Measurements from ENCODE around the gene PAPOLG. TPM values are rescaled to one million over a fixed set of nuclear protein-coding genes. Genes with fewer than 3 reads are reported as not detected.

Gene PAPOLG
- total and polyA plus RNA-seq, 2 of the 13 experiments (the other 11 are each of a cell fraction or from before 2014, with no cell fraction given): 10.1 to 10.4 TPM

- CTCF ChIA-PET (ENCODE audit: low intra/inter-chr PET ratio, low total read pairs): interaction anchor here (1.8 kb wide), 1 partner anchor 206 kb away, joined by 15 read pairs; no protein-coding TSS in a partner anchor
Observed at GRCh38 chr2:60793169-60793568, 37.1 kb downstream of the PAPOLG start.

GRCh38 chr2:60794271-60794863 is 38.3 kb downstream of the PAPOLG start:
- CTCF ChIA-PET (ENCODE audit: low intra/inter-chr PET ratio, low total read pairs): interaction anchor here (1.8 kb wide), 1 partner anchor 205 kb away, joined by 15 read pairs; no protein-coding TSS in a partner anchor
- Histone ChIP-seq H2AFZ (ENCODE audit: low read length) (no peak overlapping the region), H3K9ac (ENCODE audit: insufficient read depth, low read depth, low read length) (no peak overlapping the region), H3K4me3 (replicated peaks in 1 of 3; ENCODE audit: insufficient read depth in 1 of 3, low read depth in 2 of 3, low read length in 3 of 3) (no peak overlapping the region), H3K79me2 (ENCODE audit: insufficient read depth, low read length) (no peaks in the 10 kb centered on the region), H3K27me3 (ENCODE audit: control insufficient read depth in 1 of 2, insufficient read depth in 2 of 2, low read length in 2 of 2) (no peaks in the 10 kb centered on the region), H3K9me3 (ENCODE audit: low read length) (no peaks in the 10 kb centered on the region), H3K36me3 (replicated peaks in 1 of 2; ENCODE audit: control insufficient read depth in 1 of 2, insufficient read depth in 2 of 2, low read length in 2 of 2) (peaks cover 6 to 60% of the 10 kb centered on the region in 2 experiments; a peak in 4 of 5 replicates), H4K20me1 (ENCODE audit: insufficient read depth, low read length) (no peaks in the 10 kb centered on the region), H3K4me2 (ENCODE audit: low read depth, low read length) (no peak overlapping the region), H3K4me1 (ENCODE audit: insufficient read depth, low read length) (no peaks in the 10 kb centered on the region), H3K27ac (ENCODE audit: extremely low read length, insufficient read depth, low read length) (no peak overlapping the region)
- POLR2A ChIA-PET: no interaction called here
- WGBS (ENCODE audit: low lambda C conversion rate): 84% methylated on average over 5 of the region's 5 CpGs
- in situ Hi-C loops (cut with HindIII; ENCODE audit: extremely low pct_ligation_motif_present, low pct_unique_long_range_greater_than_20kb): no loop called here
- no TSS peak for BruUV-seq (replicated peaks)
- ATAC-seq (no peak), FAIRE-seq (peak; percentile 12), DNase-seq (ENCODE audit: low spot score) (peak; percentile 16)
- intact Hi-C loops (cut with micrococcal nuclease; ENCODE audit: unreplicated experiment): loop anchor here (1.0 to 5.0 kb wide), 2 partner anchors 88 to 205 kb away; partner anchors contain the start of gene REL
- peak; percentile 27; the same call in 1 of the 2 replicates for TF ChIP-seq ARID3A (IDR thresholded peaks at IDR 0.05; ENCODE audit: low read depth, low read length)
- no peak for TF ChIP-seq ZNF784 (CRISPR knock-in tag; IDR thresholded peaks at IDR 0.05; ENCODE audit: borderline replicate concordance)
- no peak for TF ChIP-seq MATR3 (CRISPR knock-in tag; IDR thresholded peaks at IDR 0.05)
- peak; percentile 31; the same call in 1 of the 2 replicates for TF ChIP-seq KDM5A (IDR thresholded peaks at IDR 0.05; ENCODE audit: borderline replicate concordance, low read length)
- TF ChIP-seq STAG1 (CRISPR knock-in tag; IDR thresholded peaks at IDR 0.05): peak; percentile 76
- no peak for TF ChIP-seq ZNF501 (CRISPR knock-in tag; IDR thresholded peaks at IDR 0.05)
- TF ChIP-seq CTCF (CRISPR knock-in tag; IDR thresholded peaks at IDR 0.05): peak; percentile 55

More at GRCh38 chr2:60793169-60793568, 37.1 kb downstream of the PAPOLG start:
- no peak overlapping the region for H3K4me2 ChIP-seq (ENCODE audit: low read depth, low read length)
- no peak overlapping the region for H3K9ac ChIP-seq (ENCODE audit: insufficient read depth, low read depth, low read length)
- BruUV-seq (replicated peaks): no TSS peak
- POLR2A ChIA-PET: no interaction called here
- H3K4me1 ChIP-seq (ENCODE audit: insufficient read depth, low read length): no peaks in the 10 kb centered on the region
- WGBS (ENCODE audit: low lambda C conversion rate): 90% methylated on average over 2 of the region's 2 CpGs
- no peaks in the 10 kb centered on the region for H3K79me2 ChIP-seq (ENCODE audit: insufficient read depth, low read length)
- H4K20me1 ChIP-seq (ENCODE audit: insufficient read depth, low read length): no peaks in the 10 kb centered on the region
- no peak overlapping the region for H2AFZ ChIP-seq (ENCODE audit: low read length)
- H3K27me3 ChIP-seq (ENCODE audit: control insufficient read depth in 1 of 2, insufficient read depth in 2 of 2, low read length in 2 of 2): no peaks in the 10 kb centered on the region
- FAIRE-seq: no peak
- in situ Hi-C loops (cut with HindIII; ENCODE audit: extremely low pct_ligation_motif_present, low pct_unique_long_range_greater_than_20kb) (no loop called here), intact Hi-C loops (cut with micrococcal nuclease; ENCODE audit: unreplicated experiment) (loop anchor here (5.0 kb wide), 1 partner anchor 89 kb away; the partner anchor contains the start of gene REL)
- H3K27ac ChIP-seq (ENCODE audit: extremely low read length, insufficient read depth, low read length): no peak overlapping the region
- H3K36me3 ChIP-seq (replicated peaks in 1 of 2; ENCODE audit: control insufficient read depth in 1 of 2, insufficient read depth in 2 of 2, low read length in 2 of 2): peaks cover 6 to 66% of the 10 kb centered on the region in 2 experiments; a peak in 4 of 5 replicates
- TF ChIP-seq RAD51 (IDR thresholded peaks at IDR 0.05; ENCODE audit: borderline replicate concordance): no peak
- TF ChIP-seq ATM (IDR thresholded peaks at IDR 0.05; ENCODE audit: borderline replicate concordance): no peak
- TF ChIP-seq ZSCAN5A (CRISPR knock-in tag; IDR thresholded peaks at IDR 0.05; ENCODE audit: borderline replicate concordance): no peak
- no peak overlapping the region for H3K4me3 ChIP-seq (replicated peaks in 1 of 3; ENCODE audit: insufficient read depth in 1 of 3, low read depth in 2 of 3, low read length in 3 of 3)
- no peak for ATAC-seq
- H3K9me3 ChIP-seq (ENCODE audit: low read length): no peaks in the 10 kb centered on the region
- no peak for DNase-seq (ENCODE audit: low spot score)

Data from HepG2 (cell line).